ENCODE data around the gene ADAM11.

DNA sequence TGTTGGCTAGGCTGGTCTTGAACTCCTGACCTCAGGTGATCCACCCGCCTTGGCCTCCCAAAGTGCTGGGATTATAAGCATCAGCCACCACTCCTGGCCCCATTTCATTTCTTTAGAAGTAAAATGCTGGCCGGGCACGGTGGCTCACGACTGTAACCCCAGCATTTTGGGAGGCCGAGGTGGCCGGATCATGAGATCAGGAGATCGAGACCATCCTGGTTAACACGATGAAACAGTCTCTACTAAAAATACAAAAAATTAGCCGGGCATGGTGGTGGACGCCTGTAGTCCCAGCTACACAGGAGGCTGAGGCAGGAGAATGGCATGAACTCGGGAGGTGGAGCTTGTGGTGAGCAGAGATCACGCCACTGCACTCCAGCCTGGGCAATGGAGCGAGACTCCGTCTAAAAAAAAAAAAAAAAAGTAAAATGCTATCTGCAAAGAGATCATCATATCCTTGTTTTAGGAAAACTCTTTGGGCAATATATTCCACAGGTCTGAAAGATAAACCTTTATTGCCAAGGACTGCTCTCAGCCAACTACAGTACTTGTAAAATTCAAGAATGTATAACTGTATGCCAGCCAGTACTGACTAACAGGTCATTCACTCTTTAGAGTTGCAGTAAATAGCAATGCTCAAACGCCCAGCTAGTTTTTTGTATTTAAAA, 67.5 kb downstream of the ADAM11 start:
- TF ChIP-seq CTCF (IDR thresholded peaks at IDR 0.05) = no peak
- TF ChIP-seq ZFX (IDR thresholded peaks at IDR 0.05; ENCODE audit: borderline replicate concordance) = no peak
